Measurements from ENCODE around the gene SFI1. TPM values are rescaled to one million over a fixed set of nuclear protein-coding genes. Genes with fewer than 3 reads are reported as not detected.

The SFI1 gene
- total and polyA plus RNA-seq, 4 donors = 3.1 to 16.2 (median 7.4) TPM

DNA sequence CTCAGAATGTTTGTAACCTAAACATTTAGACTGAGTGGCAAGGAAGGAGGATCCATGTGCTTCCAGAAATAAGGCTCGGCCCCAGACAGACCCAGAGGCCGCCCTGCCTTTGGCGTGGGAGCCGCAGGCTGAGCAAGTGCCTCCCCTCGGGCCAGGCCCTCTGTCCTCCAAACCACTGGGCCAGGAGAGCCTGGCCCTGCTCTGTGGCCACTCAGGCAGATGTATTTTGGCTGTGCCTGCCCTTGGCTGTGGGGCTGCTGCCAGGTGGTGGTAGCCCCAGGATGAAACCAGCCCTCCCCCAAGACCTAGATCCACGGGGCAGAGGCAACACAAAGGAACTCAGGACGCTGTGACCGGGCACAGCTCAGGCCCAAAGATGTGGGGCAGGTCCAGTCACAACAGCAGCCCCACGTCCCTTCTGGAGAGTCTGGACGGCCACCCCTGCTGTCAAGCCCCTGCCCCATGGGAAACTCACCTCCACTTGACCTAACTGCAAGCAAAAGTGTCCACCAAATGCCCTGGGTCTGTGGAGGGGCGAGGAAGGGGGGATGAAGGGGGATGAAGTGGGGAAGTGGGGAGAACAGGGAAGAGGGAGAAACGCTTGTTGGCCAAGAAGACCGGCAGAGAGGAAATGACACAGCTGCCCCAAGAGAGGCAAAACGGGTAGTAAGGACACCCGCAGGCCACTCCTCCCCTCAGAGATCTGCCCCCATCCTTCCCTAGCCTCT, 141.7 kb downstream of the SFI1 start:
- peaks cover 4 to 22% (median 8%) of the 10 kb centered on the region in 4 donors for H3K4me1 ChIP-seq (ENCODE audit: control insufficient read depth in 4 of 4, insufficient read depth in 4 of 4, low read length in 3 of 4)
- peak overlapping the region in 1 of 3 donors; percentile 0 for H3K4me3 ChIP-seq (ENCODE audit: low read depth in 1 of 3, low read length in 3 of 3)
- DNase-seq (ENCODE audit: low spot score) = peak; percentile 33
- H3K9me3 ChIP-seq (ENCODE audit: control insufficient read depth in 4 of 4, low read length in 3 of 4) = no peaks in the 10 kb centered on the region
- no peaks in the 10 kb centered on the region for H3K27me3 ChIP-seq (ENCODE audit: control insufficient read depth in 4 of 4, insufficient read depth in 4 of 4, low read length in 3 of 4)
- peaks cover 0 to 2% (median 0%) of the 10 kb centered on the region in 4 donors for H3K36me3 ChIP-seq (ENCODE audit: control insufficient read depth in 4 of 4, insufficient read depth in 3 of 4, low read depth in 1 of 4, low read length in 3 of 4)
- peak overlapping the region; percentile 66 to 83 for H3K27ac ChIP-seq (ENCODE audit: low read depth in 1 of 2, low read length in 2 of 2)
- TF ChIP-seq JUND (IDR thresholded peaks at IDR 0.05) (no peak), FOXA1 (IDR thresholded peaks at IDR 0.05) (no peak), EGR1 (IDR thresholded peaks at IDR 0.05; ENCODE audit: low read depth in 2 of 2) (no peak)
- H3K9ac ChIP-seq (ENCODE audit: low read depth in 1 of 2, low read length in 2 of 2) = peak overlapping the region in 1 of 2 donors; percentile 40
- WGBS = 75% methylated on average over 15 of the region's 15 CpGs

DNA sequence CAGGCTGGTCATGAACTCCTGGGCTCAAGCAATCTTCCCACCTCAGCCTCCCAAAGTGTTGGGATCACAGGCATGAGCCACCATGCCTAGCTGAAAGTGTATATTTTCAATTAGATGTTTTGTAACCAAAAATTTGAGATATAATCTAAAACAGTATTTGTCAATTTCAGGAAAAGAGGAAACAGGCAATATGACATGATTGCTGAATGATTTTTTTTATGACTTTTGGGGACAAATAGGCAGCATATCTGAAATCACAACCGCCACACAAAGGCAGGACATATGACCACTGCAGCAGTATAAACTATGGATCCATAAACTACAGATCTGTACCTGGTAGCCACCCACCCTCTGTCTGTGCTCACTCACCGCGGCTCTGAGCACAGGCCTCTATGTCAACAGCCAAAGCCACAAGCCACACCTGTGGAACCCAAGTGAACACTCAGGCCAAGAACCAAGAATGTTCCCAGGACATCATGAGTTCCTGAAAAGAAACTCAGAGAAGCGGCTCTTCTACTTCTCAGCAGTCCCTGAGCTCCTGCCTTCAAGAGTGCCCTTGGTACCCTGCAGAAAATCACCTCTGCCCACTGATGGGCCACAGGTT, 143.2 kb downstream of the SFI1 start:
- Histone ChIP-seq H3K9ac (ENCODE audit: low read depth in 1 of 2, low read length in 2 of 2) (no peak overlapping the region), H3K4me1 (ENCODE audit: control insufficient read depth in 4 of 4, insufficient read depth in 4 of 4, low read length in 3 of 4) (peaks cover 4 to 13% (median 8%) of the 10 kb centered on the region in 4 donors), H3K9me3 (ENCODE audit: control insufficient read depth in 4 of 4, low read length in 3 of 4) (no peaks in the 10 kb centered on the region), H3K4me3 (ENCODE audit: low read depth in 1 of 3, low read length in 3 of 3) (no peak overlapping the region), H3K36me3 (ENCODE audit: control insufficient read depth in 4 of 4, insufficient read depth in 3 of 4, low read depth in 1 of 4, low read length in 3 of 4) (peaks cover 0 to 2% (median 0%) of the 10 kb centered on the region in 4 donors), H3K27me3 (ENCODE audit: control insufficient read depth in 4 of 4, insufficient read depth in 4 of 4, low read length in 3 of 4) (no peaks in the 10 kb centered on the region), H3K27ac (ENCODE audit: low read depth in 1 of 2, low read length in 2 of 2) (no peak overlapping the region)
- TF ChIP-seq, protein P1, sequence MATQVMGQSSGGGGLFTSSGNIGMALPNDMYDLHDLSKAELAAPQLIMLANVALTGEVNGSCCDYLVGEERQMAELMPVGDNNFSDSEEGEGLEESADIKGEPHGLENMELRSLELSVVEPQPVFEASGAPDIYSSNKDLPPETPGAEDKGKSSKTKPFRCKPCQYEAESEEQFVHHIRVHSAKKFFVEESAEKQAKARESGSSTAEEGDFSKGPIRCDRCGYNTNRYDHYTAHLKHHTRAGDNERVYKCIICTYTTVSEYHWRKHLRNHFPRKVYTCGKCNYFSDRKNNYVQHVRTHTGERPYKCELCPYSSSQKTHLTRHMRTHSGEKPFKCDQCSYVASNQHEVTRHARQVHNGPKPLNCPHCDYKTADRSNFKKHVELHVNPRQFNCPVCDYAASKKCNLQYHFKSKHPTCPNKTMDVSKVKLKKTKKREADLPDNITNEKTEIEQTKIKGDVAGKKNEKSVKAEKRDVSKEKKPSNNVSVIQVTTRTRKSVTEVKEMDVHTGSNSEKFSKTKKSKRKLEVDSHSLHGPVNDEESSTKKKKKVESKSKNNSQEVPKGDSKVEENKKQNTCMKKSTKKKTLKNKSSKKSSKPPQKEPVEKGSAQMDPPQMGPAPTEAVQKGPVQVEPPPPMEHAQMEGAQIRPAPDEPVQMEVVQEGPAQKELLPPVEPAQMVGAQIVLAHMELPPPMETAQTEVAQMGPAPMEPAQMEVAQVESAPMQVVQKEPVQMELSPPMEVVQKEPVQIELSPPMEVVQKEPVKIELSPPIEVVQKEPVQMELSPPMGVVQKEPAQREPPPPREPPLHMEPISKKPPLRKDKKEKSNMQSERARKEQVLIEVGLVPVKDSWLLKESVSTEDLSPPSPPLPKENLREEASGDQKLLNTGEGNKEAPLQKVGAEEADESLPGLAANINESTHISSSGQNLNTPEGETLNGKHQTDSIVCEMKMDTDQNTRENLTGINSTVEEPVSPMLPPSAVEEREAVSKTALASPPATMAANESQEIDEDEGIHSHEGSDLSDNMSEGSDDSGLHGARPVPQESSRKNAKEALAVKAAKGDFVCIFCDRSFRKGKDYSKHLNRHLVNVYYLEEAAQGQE (IDR thresholded peaks at IDR 0.05) = no peak
- 81% methylated on average over 4 of the region's 4 CpGs for WGBS
- DNase-seq (ENCODE audit: low spot score) = no peak

DNA sequence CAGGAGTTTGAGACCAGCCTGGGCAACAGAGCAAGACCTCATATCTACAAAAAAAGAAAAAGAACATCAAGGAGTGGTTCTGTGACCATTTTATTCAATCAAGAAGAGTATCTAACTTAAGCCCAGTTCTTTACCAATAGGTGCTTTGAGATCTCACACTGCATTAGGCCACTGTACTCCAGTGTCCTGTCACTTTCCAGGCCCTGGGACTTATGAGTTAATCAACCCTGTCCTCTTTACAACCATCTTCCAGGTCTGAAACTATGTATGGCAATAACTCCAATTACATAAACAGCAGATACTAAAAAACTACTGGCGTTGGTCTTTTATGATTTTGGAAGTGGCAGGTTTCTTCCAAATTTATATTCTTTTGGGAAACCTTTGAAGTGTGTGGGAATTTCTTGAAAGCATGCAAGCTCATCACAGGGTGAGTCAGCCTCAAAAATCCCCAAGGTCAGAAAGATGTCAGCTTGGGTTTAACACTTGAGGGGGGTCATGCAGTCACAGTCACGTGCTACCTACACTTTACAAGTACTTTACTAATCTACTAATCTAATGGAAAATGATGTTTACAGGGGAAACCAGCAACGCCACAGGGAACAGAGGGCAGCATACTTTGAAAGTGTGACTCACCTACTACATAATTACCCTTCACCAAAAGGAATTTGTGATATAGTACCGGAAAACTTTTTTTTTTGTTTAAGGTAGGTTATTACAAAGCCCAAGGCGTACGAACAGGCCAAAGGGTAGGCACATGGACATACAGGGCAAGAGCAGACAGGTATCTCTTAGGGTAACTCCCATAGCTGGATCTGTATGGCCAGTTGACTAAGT, 150.1 kb downstream of the SFI1 start:
- Histone ChIP-seq H3K36me3 (ENCODE audit: control insufficient read depth in 4 of 4, insufficient read depth in 3 of 4, low read depth in 1 of 4, low read length in 3 of 4) (peaks cover 6 to 26% (median 15%) of the 10 kb centered on the region in 4 donors), H3K9me3 (ENCODE audit: control insufficient read depth in 4 of 4, low read length in 3 of 4) (no peaks in the 10 kb centered on the region)

More for the DNA sequence above, 150.1 kb downstream of the SFI1 start:
- Histone ChIP-seq H3K9ac (ENCODE audit: low read depth in 1 of 2, low read length in 2 of 2) (no peak overlapping the region), H3K27ac (ENCODE audit: low read depth in 1 of 2, low read length in 2 of 2) (no peak overlapping the region), H3K27me3 (ENCODE audit: control insufficient read depth in 4 of 4, insufficient read depth in 4 of 4, low read length in 3 of 4) (no peaks in the 10 kb centered on the region), H3K4me3 (ENCODE audit: low read depth in 1 of 3, low read length in 3 of 3) (no peak overlapping the region), H3K4me1 (ENCODE audit: control insufficient read depth in 4 of 4, insufficient read depth in 4 of 4, low read length in 3 of 4) (no peaks in the 10 kb centered on the region)
- WGBS = 76% methylated on average over 6 of the region's 6 CpGs
- DNase-seq (ENCODE audit: low spot score) = no peak
- no peak for TF ChIP-seq HNF4G (IDR thresholded peaks at IDR 0.05)
- TF ChIP-seq, protein P2, sequence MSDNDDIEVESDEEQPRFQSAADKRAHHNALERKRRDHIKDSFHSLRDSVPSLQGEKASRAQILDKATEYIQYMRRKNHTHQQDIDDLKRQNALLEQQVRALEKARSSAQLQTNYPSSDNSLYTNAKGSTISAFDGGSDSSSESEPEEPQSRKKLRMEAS (IDR thresholded peaks at IDR 0.05) = no peak
- TF ChIP-seq TAF1 (conservative IDR thresholded peaks at IDR 0.05) = no peak
- TF ChIP-seq, protein P3, sequence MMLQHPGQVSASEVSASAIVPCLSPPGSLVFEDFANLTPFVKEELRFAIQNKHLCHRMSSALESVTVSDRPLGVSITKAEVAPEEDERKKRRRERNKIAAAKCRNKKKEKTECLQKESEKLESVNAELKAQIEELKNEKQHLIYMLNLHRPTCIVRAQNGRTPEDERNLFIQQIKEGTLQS (IDR thresholded peaks at IDR 0.05) = no peak
- no peak for TF ChIP-seq SP1 (IDR thresholded peaks at IDR 0.05)
- no peak for TF ChIP-seq YY1 (IDR thresholded peaks at IDR 0.05)
- TF ChIP-seq RXRA (IDR thresholded peaks at IDR 0.05) = no peak
- no peak for TF ChIP-seq NR2F2 (IDR thresholded peaks at IDR 0.05)
- TF ChIP-seq HNF4A (conservative IDR thresholded peaks at IDR 0.05) = no peak
- no peak for TF ChIP-seq ZBTB33 (IDR thresholded peaks at IDR 0.05)
- TF ChIP-seq EGR1 (IDR thresholded peaks at IDR 0.05; ENCODE audit: low read depth in 2 of 2) = no peak
- TF ChIP-seq RAD21 (IDR thresholded peaks at IDR 0.05) = no peak
- TF ChIP-seq JUND (IDR thresholded peaks at IDR 0.05) = no peak
- TF ChIP-seq FOXA2 (IDR thresholded peaks at IDR 0.05) = no peak
- no peak for TF ChIP-seq CTCF (IDR thresholded peaks at IDR 0.05; ENCODE audit: low read depth, low read length, missing input control)
- no peak for TF ChIP-seq FOXA1 (IDR thresholded peaks at IDR 0.05)
- no peak for TF ChIP-seq GABPA (IDR thresholded peaks at IDR 0.05 in 1 of 2, conservative IDR thresholded peaks at IDR 0.05 in 1 of 2)

Data from liver (tissue), 9 donors.